GM12801 (cell line): ENCODE results near the gene EEIG1.

ENCODE experiments used
- CTCF ChIP-seq: IDR thresholded peaks from one replicate; pipeline ENCODE4 v1.5.1; 2011; ENCODE audit warnings: control low read depth; ENCODE audit not compliant: insufficient read length; ENCODE audit errors: extremely low read depth

The EEIG1 gene

DNA sequence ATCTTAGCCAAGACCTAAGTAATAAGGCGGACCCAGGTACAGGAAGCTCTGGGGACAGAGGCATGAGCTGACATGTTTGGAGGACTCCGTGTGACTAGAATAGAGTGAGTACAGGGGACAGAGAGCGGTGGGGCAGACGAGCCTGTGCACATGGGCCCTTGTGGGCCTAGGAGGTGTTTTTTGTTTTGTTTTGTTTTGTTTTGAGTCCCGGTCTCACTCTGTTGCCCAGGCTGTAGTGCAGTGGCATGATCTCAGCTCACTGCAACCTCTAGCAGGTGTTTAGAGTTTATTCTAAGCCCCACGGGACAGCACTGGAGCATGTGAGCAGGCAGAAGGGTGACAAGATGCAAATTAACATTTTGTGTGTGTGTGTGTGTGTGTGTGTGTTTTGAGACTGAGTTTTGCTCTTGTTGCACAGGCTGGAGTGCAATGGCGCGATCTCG is 3.1 kb upstream of the EEIG1 start:
- no peak for TF ChIP-seq CTCF

DNA sequence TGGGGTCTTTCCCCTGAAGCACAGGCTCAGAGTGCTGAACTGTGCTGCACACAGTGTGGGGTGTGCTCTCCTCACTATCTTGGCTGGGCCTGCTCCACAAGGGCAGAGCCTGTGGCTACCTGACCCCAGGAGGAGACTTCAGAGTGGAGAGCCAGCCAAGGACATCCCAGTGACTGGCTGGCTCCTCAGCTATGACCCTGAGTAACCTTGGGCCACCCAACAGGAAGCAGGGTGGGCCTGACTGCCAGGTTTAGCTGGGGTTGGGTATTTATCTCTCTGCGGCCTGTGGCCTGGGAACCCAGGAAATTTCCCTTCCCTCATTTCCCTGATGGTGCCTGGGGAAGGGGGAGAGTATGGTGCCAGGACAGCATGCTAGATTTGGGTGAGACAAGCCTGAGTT is 2.1 kb upstream of the EEIG1 start:
- TF ChIP-seq CTCF, result no peak

- no peak for TF ChIP-seq CTCF
These were observed 851 bp upstream of the EEIG1 start for GRCh38 chr9:127981559-127982121.

GRCh38 chr9:127980060-127980705 is 606 bp downstream of the EEIG1 start:
- no peak for TF ChIP-seq CTCF

- no peak for TF ChIP-seq CTCF
These were observed 1.3 kb downstream of the EEIG1 start for GRCh38 chr9:127979333-127980059.

DNA sequence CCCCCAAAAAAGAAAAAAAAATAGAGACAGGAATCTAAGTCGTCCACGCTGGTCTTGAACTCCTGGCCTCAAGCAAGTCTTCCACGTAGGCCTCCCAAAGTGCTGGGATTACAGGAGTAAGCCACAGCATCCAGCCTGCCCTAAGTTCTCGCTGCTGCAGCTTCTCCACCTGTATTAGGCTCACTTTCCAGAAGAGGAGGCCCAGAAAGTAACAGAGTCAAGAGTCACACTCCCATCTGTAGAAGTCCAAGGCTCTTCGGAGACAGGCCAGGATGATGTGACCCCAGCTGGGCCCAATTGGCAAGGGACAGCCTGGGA is 1.8 kb downstream of the EEIG1 start:
- TF ChIP-seq CTCF, result no peak

- no peak for TF ChIP-seq CTCF
These were observed 2.7 kb downstream of the EEIG1 start for GRCh38 chr9:127977884-127978647.
